Kasumi-1 (cell line): ENCODE data around the gene UCHL1.
"Not testable (repeated sequence)": the region's sequence is repeated elsewhere in the genome, so short reads cannot be mapped to it uniquely, and the experiment has no call there.

ENCODE experiments used
- DNase-seq, 2 experiments: peaks; one replicate each; lab custom pipeline; 2025; lab: John Stamatoyannopoulos, UW

The UCHL1 gene

DNA sequence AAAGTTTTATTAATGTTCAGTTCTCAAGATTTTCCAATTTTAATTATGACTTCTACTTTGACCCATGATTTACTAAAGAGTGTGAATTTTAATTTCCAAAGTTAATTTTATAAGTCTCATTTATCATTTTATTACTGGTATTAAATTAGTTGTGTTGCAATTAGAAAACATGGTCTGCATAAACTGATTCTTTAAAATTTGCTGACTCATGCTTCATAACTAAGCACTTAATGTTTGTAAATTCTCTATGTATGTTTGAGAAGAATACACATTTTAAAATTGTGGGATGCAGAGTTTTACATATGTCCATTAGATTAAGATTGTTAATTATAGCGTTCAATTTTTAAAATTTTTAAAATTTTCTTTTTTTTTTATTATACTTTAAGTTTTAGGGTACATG is 20.2 kb upstream of the UCHL1 start:
- no peak for DNase-seq

DNA sequence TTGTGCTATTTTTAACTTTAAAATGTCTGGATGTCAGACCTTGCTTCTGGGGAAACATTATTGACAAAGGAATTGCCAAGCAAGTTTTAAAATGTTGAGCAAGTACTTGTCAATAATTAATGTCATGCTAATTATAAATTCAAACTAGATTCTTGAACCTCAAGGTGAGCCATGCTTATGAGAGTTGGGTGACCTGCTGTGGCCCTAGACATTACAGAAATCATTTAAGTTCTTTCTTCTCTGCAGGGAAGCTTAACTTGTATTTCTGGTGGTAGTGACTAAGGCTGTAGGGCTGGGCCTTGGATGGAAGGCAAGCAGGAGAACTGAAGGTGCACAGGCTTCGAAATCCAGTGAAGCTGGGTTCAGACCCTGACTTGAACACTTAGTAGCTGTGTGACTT is 14.8 kb upstream of the UCHL1 start:
- no peak for DNase-seq

DNA sequence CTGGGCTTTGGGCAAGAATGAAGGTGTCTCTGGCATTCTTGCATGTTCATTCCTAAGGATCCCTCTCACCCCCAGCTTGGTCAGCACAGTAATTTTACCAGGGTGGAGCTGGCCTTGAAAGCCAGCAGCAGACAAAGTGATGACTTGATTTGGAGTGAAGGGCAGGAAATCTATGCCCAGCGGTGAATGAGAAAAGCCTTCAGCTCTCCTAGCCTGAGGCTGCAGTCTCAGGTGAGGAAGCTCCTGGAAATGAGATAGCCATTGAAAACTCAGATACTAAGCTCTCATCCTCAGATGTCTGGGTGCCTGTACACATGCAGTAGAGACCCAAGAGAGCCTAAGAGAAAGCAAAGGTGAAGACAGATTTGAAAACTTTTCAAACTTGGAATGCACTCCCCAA is 10.7 kb upstream of the UCHL1 start:
- no peak for DNase-seq

DNA sequence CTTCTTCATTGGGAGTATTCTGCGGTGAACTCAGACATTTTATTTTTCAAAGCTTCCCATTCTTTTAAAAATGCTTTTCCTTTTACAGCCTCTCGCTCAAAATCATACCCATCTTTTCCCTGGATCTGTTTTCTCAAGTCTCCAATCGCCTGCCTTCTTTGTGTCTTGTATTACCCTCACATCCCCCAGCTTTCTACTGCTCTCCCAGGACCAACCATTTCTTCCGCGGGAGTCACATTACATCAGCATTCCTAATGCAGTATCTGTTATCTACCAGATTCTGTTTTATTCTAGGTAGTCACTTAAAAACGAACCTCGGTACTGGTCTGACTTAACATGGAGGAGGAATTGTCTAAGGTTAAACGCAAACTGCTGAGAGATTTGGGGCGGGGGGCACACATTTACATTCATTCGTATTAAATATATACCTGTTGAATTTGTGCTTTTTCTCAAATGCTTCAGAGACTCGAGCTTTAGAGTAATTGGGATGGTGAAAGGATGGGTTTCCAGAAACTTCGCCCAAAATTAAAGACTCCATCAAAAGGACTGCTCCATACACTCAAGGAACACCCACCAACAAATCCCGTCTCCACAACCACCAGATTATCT is 493 bp upstream of the UCHL1 start:
- DNase-seq, result no peak

DNA sequence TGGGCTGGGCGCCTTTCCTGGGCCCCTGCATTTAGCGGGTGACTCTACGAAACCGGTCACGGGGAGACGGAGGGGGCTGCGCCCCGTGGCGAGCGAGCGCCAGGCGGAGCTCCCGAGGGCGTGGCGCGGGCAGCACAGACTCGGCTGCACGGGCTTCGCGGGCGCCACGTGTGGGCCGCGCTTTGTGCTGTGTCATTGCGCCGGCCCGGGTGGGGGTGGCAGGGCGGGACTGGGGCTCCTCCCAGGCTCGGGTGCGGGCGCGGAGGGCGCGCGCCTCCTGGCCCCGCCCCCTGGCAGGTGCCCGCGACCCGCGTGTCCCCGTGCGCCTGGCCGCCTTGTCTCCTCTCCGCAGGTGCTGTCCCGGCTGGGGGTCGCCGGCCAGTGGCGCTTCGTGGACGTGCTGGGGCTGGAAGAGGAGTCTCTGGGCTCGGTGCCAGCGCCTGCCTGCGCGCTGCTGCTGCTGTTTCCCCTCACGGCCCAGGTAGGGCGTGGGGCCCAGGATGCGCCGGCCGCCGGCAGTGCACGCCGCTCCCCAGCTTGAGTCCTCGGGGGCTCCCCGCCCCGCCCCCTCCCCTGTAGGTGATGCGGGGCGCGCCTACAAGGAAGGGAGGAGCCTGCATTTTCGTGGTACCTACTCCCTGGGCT is 651 bp downstream of the UCHL1 start:
- DNase-seq, result no peak

DNA sequence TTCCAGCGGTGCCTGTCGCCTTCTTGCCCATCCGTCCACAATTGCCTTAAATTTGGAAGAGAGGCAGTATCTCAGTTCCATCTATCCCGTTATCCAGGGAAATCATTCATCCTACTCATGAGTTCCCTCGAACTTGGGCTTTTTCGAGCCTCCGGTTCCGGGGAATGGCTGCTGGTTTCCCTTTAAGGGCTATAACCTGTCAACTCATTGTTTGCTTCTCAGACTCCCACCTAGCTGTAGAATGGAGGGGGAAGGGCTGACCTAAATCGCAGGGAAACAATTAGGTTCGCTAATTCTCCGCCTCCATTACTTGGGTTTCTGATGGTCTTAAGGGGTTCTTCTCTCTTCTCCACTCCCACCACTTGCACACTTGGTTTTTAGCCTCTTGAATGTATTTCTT is 1.2 kb downstream of the UCHL1 start:
- DNase-seq, result no peak

DNA sequence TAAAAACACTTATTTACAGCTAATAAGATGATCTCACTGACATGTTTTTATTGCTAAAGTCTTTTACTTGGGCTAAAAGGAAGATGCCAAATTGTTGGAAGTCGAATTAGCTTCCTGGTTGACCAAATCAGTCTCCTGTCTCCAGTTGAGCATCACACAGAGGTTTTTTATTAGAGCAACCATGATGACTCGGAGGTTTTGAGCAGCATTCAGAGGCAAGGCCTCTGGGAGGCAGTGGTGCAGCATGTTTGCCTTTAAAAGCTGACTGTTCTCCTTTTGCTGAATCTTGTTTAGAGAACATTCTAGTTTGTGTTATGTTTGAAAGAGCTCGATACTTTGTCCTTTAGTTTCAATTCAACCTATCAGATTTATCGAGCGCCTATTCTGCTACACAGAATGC is 2.1 kb downstream of the UCHL1 start:
- peak; percentile 41 to 60 for DNase-seq

DNA sequence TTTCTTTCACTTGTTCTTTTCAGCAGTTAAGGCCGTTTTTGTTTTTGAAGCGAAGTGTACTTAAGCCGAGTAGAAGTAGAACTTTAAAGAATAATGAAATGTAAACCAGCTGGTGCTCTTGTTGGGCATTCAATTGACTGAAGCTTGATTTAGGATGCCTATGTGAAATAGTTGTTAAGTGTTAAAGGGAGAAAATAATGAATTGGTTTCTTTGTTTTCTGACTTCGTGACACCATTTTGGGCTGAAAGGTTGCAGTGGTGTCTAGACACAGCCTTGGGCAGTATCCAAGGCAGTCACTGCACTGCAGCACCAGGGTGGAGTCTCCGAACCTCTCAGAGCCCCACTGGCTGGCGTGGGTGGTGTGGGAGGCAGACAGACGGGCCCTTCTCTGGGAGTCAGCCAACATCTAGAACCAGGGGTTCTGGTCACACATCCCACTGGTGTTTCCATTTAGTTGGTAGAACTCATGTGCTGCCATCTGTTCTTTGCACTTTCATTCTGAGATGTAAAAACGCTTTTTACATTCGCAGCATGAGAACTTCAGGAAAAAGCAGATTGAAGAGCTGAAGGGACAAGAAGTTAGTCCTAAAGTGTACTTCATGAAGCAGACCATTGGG is 3.5 kb downstream of the UCHL1 start:
- DNase-seq, result no peak

DNA sequence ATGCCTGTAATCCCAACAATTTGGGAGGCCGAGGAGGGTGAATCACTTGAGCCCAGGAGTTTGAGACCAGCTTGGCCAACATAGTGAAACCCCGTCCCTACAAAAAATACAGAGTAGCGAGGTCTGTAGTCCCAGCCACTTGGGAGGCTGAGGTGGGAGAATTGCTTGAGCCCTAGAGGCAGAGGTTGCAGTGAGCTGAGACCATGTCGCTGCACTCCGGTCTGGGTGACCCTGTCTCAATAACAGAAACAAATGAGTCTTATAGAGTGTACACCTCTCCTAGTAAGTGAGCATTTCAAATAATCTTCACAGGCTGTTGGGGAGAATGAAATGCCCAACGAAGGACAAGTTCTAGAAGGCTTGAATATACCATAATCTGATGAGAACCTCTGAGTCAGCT is 5.5 kb downstream of the UCHL1 start:
- DNase-seq, result no peak

DNA sequence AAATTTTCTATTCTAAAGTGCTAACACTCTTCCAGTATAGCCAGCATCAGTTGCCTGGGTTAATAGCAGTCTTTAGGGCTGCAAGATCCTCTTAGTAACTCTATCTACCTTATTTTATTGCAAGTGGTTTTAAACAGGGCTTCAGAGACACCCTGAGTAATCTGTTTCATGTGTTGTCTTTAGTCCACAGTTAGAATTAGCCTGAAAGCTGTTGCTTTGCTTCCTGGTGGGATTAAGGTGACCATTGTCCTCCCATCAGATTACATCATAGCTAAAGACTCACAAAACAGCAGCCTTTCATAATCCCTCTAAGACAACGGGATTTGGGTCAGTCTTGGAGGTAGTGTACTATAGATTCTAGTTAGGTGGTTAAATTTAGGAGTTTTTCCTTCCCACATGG is 7.5 kb downstream of the UCHL1 start:
- no peak for DNase-seq

DNA sequence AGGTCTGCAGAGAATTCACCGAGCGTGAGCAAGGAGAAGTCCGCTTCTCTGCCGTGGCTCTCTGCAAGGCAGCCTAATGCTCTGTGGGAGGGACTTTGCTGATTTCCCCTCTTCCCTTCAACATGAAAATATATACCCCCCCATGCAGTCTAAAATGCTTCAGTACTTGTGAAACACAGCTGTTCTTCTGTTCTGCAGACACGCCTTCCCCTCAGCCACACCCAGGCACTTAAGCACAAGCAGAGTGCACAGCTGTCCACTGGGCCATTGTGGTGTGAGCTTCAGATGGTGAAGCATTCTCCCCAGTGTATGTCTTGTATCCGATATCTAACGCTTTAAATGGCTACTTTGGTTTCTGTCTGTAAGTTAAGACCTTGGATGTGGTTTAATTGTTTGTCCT is 11.3 kb downstream of the UCHL1 start:
- no peak for DNase-seq

DNA sequence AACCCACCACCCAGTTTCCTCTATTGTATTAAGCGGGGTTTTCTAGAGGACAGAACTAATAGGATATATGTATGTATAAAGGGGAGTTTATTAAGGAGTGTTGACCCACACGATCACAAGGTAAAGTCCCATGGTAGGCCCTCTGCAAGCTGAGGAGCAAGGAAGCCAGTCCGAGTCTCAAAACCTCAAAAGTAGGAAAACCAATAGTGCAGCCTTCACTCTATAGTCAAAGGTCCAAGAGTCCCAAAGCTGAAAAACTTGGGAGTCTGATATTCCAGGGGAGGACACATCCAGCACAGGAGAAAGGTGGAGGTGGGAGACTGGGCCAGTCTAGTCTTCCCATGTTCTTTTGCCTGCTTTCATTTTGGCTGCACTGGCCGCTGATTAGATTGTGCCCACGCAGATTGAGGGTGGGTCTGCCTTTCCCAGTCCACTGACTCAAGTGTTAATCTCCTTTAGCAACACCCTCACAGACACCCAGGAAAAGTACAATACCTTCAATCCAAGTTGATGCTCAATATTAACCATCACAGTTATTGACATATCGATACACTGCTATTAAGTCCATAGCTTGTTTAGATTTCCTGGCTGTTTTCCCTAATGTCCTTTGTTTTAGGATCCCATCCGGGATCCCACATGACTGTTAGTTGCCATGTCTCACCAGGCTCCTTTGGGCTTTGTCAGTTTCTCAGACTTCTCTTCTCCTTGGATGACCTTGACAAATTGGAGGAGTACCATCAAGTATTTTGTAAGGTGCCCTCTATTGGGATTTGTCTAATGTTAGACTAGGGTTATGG is 12.2 kb downstream of the UCHL1 start:
- DNase-seq, result no peak

DNA sequence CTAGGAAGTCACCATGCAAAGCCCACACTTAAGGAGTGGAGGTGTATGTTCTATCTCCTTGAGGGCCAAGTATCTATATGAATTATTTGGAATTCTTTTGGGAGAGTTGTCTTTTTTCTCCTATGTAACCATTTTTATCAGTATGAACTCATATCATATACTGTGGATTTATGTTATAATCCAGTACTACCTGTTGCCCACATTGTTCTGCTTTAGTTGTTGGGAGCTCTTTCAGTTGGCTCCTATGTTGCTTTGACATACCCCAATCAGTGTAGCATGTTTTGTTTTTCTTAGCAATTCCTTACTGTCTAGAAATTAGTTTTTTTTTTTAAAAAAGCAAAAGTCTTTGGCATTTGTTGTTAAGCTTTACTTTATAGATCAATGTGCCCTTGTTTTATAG is 13.0 kb downstream of the UCHL1 start:
- no peak for DNase-seq

DNA sequence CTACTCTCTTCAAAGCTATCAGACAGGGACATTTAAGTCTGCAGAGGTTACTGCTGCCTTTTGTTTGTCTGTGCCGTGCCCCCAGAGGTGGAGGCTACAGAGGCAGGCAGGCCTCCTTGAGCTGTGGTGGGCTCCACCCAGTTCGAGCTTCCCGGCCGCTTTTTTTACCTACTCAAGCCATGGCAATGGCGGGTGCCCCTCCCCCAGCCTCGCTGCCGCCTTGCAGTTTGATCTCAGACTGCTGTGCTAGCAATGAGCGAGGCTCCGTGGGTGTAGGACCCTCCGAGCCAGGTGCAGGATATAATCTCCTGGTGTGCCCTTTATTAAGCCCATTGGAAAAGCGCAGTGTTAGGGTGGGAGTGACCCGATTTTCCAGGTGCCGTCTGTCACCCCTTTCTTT is 19.2 kb downstream of the UCHL1 start:
- not testable (repeated sequence) for DNase-seq

DNA sequence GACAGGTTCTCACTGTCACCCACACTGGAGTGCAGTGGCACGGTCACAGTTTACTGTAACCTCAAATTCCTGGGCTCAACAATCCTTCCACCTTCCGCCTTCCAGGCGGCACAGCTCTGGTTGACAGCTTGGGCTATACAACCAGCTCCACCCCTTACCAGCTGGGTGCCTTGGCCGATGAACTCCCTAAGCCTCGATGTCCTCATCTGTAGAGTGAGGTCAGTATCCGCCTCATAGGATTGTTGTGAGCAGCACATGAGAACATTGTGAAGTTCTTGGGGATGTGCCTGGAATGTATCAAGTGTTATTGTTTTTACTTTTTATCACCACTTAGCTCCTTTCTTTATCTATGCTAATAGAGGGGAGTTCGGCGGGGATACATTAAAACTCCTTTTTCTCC is 23.3 kb downstream of the UCHL1 start:
- no peak for DNase-seq

DNA sequence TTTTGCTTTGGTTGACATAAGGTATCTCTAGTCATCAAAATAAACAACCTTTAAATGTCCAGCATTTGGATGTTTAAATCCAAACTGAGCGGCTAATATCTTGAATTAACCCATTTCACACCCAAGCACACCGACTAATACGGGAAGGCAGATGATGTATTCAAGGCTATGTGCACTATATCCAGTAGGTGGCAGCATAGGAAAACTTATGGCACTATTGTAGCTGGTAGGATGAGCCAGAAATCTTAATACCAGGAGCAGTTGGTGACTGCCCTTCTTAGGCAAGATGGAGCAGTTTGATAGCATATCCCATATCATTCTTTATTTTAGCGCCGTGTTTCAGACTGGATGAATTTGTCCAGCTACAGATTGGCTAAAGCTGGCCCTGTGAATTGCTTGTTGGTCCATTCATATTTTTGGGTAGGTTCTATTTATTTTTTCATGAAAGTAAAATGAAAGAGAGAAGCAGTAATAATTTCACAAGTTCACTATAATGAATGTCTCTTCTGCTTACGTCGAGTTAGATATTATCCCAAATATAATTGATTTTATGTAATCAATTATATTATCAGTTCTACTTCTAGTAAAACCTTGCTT is 24.4 kb downstream of the UCHL1 start:
- DNase-seq, result peak; percentile 82 to 91

DNA sequence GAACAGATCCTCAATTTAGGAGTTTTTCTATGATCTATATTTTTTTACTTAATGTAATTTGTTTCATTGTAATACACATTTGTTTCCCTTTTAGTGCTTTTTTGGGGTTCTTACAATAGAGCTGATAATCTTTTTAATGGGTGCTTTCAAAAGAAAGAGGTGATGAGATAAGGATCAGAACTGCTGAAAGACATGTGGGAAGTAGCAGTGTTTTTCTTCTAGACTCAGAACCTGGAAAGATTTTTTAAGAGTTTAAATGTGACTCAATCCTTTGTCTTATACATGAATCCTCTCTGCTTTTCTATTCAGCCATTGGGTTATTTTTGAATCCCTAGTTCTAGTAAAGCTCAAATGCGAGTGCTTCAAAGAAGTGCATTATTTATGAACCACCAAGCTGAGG is 25.6 kb downstream of the UCHL1 start:
- no peak for DNase-seq

DNA sequence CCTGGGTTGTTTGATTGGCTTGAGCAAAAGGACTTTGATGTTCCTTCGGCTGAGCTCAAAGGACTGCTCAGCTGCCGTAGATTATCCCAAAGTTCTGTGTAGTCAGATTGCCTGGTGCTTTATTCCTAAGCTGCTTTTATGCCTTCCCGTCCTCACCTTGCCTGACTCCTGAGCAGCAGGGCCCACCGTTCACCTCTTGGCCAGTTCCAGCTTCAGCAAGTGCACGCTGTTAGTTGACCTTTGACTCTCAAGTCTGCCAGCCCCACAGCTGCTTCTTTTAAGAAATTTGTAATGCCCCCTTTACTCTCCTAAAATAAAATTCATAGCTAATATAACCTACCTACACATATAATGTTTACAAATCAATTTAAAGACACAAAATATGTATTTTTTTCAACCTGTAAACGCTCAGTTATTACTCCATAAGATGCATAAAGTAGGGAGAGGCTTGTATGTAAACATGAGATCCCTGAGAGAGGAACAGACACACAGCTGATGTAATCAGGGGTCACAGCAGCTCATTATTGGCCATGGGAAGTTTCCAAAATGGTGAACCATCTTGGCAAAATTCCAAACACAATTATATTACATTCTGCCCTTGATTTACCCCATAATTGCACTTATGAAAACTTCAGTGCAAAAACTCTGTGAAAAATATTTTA is 28.6 kb downstream of the UCHL1 start:
- DNase-seq, result no peak

DNA sequence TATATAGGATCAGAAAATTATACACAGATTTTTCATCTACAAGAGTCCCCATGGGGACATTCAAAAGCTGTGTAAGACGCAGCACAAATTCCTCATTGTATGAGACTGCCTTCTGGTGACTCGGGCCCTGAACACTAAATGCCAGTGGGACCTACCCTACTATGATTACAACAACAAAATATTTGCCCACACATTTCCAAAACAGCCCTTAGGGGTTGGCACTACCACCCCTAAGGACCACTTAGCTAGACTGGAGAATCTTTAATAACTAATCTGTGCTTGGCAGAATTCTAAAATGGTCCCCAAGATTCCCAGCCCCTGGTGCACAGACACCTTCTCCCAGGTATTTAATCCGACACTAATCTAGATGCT is 29.1 kb downstream of the UCHL1 start:
- no peak for DNase-seq

DNA sequence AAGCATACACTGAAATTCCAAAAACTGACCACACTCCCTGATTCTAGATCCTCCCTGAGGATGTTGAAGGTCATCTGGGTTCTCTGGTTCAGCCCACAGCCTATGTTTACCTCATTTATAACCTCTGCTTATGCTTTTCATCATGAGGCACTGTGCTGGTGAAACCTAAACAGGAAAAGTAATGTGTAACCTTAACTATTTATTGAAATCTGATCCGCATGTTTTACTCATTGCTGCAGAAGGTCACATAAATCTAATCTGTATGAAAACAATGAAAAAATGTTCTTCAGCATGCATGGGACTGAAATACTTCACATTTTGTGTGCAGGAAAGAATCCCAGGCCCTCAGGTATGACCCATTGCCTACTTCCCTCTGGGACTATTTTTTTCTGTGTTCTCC is 30.3 kb downstream of the UCHL1 start:
- no peak for DNase-seq

DNA sequence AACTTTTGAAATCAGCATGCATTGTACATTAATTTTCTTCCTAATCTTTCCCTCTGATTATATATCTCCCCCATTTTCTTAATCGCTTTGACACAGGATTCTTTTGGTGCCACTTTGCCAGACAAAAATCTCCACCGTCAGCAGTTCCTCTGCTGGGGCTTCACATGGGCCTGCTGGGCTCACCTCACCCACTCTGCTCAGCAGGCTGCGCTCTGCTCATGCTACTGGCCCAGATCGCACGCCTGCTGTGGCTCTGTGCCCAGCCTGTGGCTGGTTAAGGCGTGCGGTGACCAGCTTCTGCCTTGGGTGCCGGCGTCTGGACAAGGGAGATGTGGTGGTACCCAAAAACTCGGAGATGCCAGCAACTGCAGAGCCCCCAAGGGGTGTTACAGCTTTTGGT is 31.1 kb downstream of the UCHL1 start:
- no peak for DNase-seq

DNA sequence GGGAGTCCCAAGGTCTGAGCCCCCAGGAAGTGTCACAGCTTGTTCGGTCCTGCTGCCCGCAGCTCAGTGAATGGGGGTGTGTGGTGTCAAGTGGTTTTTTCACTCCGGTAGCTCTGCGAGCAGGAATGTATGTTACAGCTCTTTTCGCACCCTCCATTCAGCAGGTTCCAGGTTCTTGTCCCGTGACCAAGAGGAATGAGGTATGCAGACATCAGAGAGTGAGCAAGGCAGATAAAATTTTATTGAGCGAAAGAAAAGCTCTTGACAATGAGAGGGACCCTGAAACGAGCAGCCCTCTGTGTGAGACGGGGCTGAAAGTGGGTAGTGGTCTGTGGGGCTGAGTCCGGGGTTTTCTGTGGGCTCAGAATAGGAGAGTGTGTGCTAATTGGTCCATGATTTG is 31.5 kb downstream of the UCHL1 start:
- no peak for DNase-seq
